GM19238 (cell line): ENCODE data around the gene TRIO.

ENCODE experiments used
- DNase-seq: peaks from one replicate; pipeline ENCODE4 v3.0.0; 2011; ENCODE audit warnings: low spot score; ENCODE audit not compliant: insufficient read length

TRIO gene

DNA sequence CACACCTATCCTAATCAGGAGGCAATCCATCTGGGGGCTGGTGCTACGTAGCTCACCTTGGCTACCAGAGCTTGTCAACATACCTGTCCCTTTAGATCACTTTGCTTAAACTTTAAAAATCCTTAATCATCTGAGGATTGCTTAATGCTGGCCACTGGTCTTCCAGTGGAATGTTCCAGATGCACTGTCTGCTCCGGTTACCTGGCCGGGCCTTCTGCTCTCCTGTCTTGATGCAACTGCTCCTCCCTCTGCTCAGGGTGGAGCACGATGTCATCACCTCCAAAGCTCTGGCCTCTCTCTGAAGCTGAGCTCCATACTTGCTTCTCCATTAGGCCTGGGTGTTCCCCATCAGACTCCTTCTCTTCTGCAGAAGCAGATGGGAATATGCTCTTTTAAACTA is 331.9 kb downstream of the TRIO start:
- DNase-seq: no peak

DNA sequence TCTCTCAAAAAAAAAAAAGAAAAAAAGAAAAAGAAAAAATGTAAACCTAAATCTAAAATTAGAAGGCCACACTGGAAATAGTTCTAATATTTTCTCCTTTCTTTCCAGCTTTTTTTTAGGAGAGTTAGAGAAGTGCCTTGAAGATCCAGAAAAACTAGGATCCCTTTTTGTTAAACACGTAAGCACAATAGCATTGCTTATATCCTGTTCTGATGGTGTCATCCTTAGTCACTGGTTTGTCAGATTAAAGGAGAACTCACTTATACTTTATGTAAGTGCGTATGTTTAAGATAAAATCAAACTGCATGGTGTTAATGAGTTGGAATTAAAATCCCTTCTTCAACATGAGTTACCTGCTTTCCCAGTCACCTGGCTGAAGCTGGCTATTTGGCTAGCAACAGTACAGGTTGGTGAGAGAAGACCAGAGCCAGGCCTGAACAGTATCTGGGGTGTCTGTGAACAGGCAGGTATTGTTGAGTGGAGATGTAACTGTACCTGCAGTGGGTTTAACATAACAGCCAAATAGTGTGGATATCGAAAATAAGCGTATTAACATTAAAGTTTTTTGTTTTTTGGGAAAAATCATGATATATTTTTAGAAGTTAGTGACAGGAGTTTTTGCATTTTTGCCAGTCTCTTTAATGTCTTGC is 333.8 kb downstream of the TRIO start:
- no peak for DNase-seq

DNA sequence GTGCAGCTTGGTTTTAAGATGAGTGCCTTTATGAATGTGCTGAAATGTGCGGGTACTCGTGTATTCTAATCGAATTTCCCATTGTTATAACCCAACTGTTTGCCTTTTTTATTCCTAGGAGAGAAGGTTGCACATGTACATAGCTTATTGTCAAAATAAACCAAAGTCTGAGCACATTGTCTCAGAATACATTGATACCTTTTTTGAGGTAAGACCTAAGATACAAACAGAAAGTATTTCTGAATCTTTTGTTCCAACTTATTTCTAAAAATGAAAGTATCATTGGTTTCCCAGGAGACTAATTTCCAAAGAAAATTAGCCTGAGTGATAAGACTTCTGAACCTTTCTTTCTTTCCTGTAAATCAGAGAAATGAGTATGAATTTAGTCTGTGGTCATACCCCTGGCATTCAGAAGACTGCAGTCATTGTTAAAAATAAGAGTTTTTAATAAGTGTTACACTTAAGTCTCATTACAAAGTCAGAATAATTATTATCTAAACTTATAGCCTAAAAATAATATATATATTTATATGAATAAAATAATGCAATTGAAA is 336.1 kb downstream of the TRIO start:
- no peak for DNase-seq

DNA sequence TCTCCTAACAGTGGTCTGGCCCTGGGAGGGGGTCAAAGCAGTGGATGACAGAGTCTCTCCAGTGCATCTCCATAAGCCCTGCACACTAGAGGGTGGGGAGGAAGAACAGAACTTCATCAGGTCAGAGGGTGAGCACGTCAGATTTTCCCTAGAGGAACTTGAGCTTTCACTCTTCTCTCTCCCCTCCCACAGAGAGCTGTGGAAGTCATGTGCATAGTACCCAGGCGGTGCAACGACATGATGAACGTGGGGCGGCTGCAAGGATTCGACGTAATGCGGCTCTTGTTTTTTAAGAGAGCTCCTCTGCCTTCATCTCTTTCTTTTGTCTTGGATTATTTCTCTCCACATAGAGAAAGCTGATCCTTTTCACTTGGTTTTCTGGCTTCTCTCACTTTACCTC is 338.2 kb downstream of the TRIO start:
- no peak for DNase-seq

DNA sequence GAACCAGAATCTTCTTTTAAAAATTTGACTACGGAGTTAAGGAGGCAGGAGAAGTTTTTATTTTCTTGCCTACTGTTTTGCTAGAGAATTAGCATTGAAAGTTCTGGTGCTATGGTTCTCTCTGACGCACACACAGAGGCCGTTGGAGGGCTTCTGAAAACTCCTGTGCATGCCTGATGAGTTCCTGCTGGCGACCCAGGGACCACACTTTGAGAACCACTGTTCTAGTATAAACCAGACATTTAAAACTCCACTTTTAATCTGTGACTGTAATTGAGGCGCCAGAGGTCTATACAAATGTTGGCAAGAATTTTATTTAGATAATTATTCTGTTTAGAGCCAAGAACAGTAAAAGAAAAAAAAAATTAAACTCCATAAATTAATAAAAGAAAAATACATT is 338.9 kb downstream of the TRIO start:
- no peak for DNase-seq

DNA sequence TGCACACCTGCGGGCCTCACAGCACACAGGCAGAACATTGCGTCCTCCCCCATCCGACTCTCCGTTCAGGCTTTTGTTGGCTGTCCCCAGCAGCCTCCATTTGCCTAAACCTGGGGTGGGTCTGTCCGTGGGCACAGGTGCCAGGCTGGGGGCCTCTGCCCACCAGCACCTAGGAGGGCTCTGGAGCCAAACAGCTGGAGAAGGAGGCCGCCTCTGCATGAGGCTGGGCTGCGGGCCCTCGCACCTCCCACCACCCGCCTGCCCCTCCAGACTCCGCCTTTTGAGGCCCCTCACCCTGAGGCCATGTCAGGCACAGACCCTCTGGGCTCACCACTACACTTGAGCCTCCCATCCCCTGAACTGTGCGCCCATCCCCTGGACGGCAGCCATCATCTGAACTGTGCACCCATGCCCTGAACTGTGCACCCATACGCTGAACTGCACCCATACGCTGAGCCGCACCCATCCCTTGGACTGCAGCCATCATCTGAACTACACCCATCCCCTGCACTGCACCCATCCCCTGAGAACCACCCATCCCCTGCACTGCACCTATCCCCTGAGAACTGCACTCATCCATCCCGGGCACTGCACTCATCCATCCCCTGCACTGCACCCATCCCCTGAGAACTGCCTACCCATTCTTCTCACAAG is 340.5 kb downstream of the TRIO start:
- DNase-seq: no peak

DNA sequence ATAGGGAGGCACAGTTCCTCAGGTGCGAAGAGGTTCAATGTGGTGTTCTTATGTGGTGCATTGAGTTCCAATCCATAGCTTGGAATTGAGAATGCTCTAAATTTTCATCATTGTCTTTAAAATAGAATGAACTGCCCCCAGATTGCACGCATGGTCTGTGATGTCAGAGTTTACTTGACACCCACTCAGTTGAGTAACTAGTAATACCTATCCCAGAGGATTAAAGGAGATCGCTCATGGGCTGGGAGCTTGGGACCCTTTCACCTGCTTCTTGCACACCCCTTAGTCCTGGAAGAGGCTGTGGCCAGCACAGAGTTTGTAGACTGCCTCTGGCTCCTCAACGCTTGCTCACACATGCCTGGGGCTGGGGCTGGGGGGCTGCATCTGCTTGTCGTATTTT is 343.3 kb downstream of the TRIO start:
- no peak for DNase-seq

DNA sequence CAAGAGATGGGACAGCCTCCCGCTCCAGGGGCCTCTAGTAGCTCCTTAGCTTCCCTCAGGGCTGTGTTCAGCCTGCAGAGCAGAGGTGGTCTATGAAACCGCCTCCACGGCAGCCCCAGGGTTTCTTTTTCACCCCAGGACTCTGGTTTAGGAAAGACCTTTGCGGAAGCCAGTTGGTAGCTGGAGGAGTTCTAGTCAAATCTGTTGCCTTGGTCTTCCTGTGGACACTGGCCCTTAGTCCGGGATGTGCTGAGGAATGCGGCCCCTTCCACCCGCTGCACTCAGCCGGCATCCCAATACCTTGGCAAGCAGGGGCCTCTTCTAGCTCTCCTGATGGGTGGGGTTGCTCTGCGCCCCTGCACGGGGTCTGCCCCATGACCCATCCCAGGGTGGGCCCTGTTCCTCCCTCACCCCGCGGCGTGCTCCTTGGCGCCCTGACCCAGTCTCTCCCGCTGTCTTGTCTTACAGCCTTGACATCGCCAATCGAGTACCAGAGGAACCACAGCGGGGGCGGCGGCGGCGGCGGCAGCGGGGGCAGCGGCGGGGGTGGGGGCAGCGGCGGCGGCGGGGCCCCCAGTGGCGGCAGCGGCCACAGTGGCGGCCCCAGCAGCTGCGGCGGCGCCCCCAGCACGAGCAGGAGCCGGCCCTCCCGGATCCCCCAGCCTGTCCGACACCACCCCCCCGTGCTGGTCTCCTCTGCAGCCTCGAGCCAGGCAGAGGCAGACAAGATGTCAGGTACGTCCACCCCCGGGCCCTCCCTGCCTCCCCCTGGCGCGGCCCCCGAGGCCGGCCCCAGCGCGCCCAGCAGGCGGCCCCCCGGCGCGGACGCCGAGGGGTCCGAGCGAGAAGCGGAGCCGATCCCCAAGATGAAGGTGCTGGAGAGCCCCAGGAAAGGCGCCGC is 344.1 kb downstream of the TRIO start:
- DNase-seq: no peak

DNA sequence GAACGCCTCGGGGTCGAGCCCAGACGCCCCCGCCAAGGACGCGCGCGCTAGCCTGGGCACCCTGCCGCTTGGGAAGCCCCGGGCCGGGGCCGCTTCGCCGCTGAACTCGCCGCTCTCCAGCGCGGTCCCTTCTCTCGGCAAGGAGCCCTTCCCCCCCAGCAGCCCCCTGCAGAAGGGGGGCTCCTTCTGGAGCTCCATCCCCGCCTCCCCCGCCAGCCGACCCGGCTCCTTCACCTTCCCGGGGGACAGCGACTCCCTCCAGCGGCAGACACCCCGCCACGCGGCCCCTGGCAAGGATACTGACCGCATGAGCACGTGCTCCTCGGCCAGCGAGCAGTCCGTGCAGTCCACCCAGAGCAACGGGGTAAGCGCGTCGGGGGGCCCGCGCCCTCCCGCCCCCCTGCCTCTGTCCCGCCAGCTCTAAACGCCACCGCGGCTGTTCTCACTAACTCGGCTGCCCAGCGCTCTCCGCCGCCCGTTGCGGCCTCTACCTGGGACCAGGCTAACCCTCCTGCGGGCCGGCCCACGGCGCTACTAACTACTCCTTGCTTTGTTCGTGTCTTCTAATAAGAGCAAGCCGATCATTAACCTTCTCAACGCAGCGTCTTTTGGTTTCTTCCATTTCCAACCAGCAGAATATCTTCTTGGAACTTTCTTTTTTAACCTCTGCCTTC is 344.9 kb downstream of the TRIO start:
- DNase-seq: no peak

DNA sequence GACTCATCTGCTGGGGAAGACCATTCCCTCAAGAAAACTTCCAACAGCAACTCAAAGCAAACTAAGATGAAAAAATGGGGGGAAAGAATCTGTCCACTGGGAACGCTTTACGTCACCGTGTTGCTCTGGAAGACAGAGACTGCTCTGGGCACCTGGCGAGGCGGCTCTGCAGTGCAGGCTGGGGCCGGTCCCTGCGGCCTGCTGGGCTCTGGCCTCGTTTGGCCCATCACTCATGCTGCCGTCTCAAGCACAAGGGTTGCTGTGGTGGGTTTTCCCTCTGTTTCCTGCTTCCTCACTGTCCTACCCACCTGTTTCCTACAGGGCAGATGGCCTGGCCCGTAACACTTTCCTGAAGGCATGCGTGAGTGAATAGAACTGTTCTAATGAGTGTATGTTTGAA is 345.6 kb downstream of the TRIO start:
- DNase-seq: no peak

DNA sequence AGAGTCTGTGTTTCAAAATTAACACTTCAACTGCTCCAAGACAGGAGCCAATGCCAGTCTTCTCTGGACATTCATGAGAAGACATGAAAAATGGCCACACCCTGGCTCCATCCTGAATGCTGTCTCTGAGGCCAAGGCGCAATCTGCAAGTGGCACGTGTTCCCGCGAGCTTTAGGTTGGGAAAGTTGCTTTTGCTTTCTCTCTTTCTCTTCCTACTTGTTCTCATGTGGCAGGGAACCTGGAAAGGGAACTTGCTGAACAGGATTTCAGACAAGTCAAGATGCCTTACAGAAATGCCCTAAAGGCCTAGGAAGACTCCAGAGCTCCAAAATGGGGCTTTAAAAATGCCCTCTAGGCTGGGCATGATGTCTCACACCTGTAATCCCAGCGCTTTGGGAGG is 346.5 kb downstream of the TRIO start:
- DNase-seq: no peak

DNA sequence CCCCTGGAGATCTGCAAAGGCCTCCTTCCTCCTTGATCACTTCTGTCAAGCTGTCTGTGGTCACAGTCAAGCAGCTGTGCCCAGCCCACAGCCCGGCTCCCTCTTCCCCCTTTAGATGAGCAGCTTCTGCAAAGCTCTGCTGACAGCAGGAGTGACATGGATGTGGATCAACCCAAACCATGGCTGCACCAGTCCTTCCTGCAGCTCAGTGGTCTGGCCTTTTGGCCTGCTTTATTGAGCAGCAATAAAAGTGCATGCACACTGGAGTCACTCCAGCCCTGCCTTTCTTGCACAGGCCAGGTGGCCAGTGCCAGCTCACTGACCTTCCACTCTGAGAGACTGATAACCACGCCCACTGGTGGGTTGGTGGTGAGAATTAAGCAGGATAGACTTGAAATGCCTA is 347.2 kb downstream of the TRIO start:
- no peak for DNase-seq

DNA sequence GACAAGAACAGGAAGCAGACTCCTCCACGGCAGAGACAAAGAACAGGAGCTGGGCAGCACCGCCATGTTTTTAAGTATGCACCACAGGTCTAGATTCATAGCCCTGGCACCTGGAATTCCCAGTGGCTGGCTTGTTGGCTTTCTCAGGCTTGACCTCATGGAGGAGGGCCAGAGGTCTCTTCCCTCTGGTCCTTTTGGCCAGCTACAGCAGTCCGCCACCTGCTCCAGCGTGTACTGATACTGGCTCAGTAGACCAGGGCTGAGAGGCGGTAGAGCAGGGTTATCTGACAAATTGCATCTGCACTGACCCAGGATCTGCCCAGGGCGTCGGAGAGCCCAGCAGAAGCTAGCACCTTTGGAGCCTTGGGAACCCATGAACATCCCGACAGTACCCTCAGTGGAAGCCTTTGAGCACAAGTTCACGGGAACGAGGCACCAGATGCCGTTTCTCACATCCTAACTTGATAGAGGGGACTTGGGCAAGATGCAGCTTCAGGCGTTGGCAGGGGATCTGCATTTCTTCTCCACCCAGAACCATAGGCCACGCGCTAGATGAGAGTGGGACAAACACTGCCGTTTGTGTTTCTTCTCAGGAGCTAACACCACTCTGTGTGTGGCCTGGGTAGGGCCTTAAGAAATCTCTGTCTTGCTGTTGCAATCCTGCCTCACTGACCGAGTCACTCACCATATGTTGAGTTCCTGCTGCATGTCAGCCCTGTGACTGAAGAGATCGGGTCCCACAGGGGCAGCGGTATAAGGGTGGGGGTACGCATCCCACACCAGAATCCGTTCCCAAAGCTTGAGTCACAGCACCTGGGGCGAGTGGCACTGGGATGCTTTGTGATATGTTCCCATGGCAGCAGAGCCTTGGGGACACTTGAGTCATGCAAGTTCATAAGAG is 348.1 kb downstream of the TRIO start:
- no peak for DNase-seq

DNA sequence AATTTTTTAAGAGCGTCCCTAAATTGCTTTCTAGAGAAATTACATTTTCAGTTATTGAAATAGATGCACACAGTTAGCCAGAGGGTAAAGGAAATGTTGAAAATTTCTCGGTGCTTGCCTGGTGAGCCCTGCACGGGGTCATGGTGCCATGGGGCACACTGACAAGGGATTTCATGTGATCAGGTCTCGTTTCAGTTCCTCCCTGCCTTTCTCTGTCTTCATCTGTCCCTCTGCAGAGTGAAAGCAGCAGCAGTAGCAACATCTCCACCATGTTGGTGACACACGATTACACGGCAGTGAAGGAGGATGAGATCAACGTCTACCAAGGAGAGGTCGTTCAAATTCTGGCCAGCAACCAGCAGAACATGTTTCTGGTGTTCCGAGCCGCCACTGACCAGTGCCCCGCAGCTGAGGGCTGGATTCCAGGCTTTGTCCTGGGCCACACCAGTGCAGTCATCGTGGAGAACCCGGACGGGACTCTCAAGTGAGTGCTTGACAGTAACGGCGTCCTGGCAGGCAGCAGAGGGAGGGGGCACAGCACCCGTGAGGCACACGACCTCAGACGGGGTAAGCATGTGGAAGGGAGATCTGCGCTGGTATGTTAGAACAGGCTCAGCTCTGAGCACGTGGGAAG is 349.3 kb downstream of the TRIO start:
- no peak for DNase-seq

DNA sequence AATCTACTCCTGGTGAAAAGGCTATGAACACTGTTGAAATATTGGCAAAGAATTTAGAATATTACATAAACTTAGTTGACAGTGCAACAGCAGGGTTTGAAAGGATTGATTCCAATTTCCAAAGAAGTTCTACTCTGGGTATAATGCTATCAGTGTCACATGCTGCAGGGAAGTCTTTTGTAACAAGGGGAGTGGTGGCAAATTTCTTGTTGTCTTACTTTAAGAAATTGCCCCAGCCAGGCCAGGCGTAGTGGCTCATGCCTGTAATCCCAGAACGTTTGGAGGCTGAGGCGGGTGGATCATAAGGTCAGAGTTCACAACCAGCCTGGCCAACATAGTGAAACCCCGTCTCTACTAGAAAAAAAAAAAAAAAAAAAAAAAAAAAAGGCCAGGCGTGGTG is 352.2 kb downstream of the TRIO start:
- no peak for DNase-seq

DNA sequence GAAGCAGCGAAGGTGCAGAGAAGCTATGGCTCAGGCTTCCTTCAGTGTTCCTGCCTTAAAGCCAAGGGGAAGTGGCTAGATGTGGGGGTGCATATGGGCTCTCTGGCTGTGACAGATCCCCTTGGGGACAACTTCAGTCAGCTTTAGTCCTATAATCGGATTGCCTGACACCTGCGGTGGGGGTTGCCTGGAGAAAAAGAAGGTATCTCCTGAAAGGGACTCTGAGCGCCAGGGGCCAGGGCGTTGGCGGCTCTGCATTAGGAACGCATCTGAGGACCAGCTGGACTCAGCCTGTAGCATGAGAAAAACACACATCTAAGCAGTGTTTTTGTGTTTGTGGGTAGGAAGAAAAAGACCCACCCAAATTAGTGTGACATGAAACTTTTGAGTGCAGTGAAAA is 354.2 kb downstream of the TRIO start:
- no peak for DNase-seq

DNA sequence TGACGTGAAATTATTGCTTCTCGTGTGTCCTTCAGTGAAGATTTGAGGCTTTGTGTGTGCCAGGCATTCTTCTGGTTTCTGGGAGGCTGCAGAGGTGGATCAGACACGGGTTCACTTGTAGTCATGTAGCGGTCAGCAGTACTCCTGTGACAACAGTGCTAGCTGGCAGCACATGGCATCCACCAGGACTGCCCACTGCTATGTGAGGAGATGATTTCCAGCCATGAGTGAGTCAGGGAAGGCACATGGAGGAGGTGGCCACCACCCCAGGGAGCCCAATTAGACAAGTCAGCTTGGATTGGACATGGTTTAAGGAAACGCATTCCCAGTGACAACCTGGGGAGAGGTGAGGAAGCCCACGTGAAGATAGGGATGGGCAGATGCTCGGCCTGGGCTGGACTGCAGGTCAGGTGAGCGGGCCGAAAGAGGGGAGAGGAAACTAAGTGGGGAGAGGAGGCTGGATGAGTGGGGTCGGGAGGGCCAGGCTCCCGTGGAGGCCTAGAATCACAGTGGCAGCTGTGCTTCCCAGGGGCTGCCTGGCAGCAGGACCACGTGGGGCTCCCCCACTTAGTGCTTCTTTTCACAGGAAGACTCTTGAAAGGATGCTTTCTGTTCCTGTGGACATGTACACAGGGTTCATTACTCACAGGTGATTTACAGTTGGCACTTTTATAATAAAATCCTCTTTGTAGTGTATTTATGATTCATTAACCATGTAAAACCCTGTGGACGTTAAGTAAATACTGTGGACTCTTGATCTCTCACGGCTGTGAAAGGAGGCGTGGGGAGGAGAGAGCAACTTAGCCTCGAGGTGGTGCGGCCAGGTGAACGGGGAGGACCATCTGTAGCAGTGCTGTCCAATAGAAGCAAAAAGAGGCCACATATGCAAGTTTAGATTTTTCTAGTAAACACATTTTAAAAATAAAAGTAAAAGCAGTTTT is 358.5 kb downstream of the TRIO start:
- DNase-seq: no peak

DNA sequence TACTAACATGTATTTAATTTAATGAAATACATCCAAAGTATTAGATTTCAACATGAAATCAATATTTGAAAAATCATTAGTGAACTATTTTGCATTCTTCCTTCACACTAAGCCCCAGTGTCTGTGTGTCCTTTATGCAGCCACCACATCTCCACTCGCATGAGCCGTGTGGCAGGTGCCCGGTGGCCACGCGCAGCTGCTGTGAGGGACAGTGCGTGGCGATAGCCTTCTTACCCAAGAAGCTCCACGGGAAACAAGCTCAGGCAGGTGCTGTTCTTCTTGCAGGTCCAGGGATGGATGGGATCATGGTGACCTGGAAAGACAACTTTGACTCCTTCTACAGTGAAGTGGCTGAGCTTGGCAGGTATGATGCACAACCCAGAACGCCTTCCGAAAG is 359.1 kb downstream of the TRIO start:
- no peak for DNase-seq
